GM10248 (cell line): ENCODE measurements around the gene TRAF1.

Source experiments
- CTCF ChIA-PET: fragments of 300-600 bp; sonication (Branson Sonifier 250); formaldehyde crosslinking; extraction: SDS; loops from one replicate; lab custom pipeline; 2021; ENCODE audit warnings: antibody characterized with exemption; lab: Yijun Ruan, JAX
- POLR2A ChIA-PET: fragments of 350-650 bp; sonication (Branson Sonifier 250); formaldehyde crosslinking; extraction: SDS; loops from one replicate; lab custom pipeline; 2020; ENCODE audit warnings: antibody characterized with exemption; lab: Yijun Ruan, JAX
- DNase-seq: peaks from one replicate; pipeline ENCODE4 v3.0.0; 2012; ENCODE audit errors: extremely low spot score
- TF ChIP-seq, protein P1 (sequence below): IDR thresholded peaks from 2 replicates; pipeline ENCODE4 v1.5.1; 2012; ENCODE audit warnings: mild to moderate bottlenecking, low read depth; ENCODE audit errors: extremely low read depth, missing control alignments, control extremely low read depth

The TRAF1 gene

DNA sequence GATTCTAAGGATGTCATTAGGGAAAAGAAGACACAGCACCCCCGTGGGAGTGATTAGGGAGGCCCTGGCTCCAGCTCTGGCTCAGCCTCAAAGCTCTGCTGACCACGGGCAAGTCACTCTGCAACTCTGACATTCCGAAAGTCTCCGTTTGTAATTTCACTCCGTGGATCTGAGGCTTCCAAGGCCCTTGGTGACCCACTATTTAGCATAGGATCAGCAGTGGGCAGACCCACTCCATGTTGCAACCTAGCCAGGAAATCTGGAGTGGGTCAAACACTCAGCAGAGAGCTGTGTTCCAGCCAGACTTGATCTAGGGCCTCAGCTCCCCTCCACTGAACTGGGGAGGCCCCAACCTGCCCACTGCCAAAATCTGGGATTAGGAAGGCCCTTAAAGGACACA lies 61.4 kb downstream of the TRAF1 start:
- CTCF ChIA-PET, result no interaction called here
- no peak for DNase-seq
- TF ChIP-seq, protein P1, sequence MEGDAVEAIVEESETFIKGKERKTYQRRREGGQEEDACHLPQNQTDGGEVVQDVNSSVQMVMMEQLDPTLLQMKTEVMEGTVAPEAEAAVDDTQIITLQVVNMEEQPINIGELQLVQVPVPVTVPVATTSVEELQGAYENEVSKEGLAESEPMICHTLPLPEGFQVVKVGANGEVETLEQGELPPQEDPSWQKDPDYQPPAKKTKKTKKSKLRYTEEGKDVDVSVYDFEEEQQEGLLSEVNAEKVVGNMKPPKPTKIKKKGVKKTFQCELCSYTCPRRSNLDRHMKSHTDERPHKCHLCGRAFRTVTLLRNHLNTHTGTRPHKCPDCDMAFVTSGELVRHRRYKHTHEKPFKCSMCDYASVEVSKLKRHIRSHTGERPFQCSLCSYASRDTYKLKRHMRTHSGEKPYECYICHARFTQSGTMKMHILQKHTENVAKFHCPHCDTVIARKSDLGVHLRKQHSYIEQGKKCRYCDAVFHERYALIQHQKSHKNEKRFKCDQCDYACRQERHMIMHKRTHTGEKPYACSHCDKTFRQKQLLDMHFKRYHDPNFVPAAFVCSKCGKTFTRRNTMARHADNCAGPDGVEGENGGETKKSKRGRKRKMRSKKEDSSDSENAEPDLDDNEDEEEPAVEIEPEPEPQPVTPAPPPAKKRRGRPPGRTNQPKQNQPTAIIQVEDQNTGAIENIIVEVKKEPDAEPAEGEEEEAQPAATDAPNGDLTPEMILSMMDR, result no peak
- POLR2A ChIA-PET, result no interaction called here

DNA sequence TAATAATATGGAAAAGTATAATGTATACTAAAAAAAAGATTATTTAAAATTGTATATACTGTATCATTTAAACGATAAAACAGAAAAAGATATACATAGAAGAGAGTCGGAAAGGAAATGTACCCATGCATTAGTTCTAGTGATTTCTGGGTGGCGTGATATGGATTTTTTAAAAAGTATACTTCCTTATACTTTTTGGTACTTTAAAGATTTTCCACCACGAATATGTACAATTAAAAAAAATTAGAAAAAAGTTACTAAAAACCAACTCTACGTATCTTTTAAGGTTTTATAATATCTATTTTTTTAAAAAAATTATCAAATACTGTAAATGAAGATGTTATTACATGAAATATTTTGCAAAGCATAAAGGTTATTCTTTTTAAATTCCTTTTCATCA lies 61.9 kb downstream of the TRAF1 start:
- POLR2A ChIA-PET, result no interaction called here
- TF ChIP-seq, protein P1, result no peak
- DNase-seq, result no peak
- CTCF ChIA-PET, result no interaction called here

DNA sequence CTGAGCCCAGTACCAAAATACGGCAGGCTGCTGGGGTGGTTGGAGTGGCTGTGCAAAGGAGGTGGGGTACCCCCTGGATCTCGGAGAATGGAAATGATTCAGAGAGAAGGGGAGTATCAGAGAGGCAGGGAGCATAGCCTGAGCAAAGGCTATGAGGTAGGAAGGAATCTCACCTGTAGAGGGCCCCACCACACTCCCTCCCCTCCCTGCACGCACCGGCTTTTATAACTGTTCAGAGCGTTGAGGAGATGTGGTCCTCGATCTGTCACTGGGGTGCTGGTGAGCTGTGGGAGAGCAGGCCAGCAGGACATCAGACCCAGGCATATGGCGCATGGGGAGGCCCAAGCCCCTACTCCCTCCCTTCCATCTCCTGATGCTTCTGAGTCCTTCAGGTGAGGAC lies 62.8 kb downstream of the TRAF1 start:
- TF ChIP-seq, protein P1, result no peak
- no peak for DNase-seq
- ChIA-PET CTCF (interaction anchor here (0.9 kb wide), 1 partner anchor 13 kb away, joined by 3 read pairs; no protein-coding TSS in a partner anchor), POLR2A (no interaction called here)

DNA sequence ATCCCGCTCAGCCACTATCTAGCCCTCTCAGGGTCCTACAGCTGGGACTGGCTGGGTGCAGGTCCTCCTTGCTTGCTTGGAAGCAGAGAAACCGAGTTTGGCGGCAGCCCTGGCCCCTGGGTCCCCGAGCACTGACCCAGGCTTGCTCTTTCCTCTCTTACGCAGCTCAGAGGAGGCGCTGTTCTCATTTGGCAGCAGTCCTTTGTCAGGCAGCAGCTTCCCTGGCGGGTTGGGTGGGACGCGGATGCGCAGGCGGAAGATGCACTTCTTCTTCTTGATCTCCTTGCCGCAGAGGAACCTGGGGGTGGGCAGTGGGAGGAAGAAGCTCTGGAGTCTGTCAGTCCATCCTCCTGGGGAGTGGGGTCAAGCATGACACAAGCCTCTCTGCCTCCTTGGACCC lies 64.1 kb downstream of the TRAF1 start:
- ChIA-PET POLR2A (interaction anchor here (0.7 kb wide), 1 partner anchor 433 kb away, joined by 3 read pairs; no protein-coding TSS in a partner anchor), CTCF (interaction anchor here (1.6 kb wide), 1 partner anchor 11 kb away, joined by 3 read pairs; no protein-coding TSS in a partner anchor)
- TF ChIP-seq, protein P1, result no peak
- DNase-seq, result no peak

DNA sequence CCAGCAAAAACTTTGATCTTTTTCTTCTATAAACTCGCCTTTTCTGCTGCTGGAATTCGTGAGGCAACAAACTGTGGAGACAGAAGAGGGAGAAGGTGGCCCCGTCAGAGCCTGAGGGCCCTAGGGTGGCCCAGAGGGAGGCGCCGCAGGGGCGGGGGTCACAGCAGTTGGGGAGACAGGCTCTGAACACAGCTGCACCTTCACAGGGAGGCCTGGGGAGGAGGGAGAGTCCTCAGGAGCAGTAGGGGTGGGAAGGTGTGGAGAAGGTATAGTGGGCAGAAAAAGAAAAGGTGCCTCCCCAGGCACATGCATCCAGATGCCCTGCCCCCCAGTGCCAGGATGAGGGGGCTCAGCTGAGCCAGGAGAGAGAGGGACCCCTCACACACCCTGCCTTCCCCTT lies 64.7 kb downstream of the TRAF1 start:
- CTCF ChIA-PET, result interaction anchor here (1.6 kb wide), 1 partner anchor 11 kb away, joined by 3 read pairs; no protein-coding TSS in a partner anchor

DNA sequence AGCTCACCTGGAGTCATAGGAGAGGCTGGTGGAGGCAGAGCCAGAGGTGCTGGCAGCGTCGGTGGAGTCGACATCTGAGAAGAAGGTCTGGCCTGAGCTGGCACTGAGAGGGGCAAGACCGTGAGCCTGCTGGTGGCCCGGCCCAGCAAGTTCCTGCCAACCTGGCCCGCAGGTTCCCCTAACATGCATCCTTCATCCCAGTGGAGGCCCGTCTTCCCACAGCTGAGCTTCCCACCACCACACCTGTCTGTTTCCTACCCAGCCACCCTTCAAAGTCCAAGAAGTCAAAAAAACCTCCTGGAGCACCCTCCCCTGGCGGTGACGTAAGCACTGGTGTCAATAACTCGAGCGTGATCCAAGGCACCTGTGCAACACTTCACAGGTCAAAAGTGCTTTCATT lies 66.5 kb downstream of the TRAF1 start:
- ChIA-PET CTCF (no interaction called here), POLR2A (no interaction called here)
- no peak for DNase-seq
- TF ChIP-seq, protein P1, result no peak

More for the DNA sequence above, 64.7 kb downstream of the TRAF1 start:
- DNase-seq, result no peak
- TF ChIP-seq, protein P1, result no peak
- POLR2A ChIA-PET, result no interaction called here
